ENCODE results near the gene HK2. TPM values are rescaled to one million over a fixed set of nuclear protein-coding genes. Genes with fewer than 3 reads are reported as not detected.
"Not testable (repeated sequence)": the region's sequence is repeated elsewhere in the genome, so short reads cannot be mapped to it uniquely, and the experiment has no call there.

Gene HK2
- total RNA-seq, 2 donors from 2014 or later: 6.9 to 13.4 TPM

DNA sequence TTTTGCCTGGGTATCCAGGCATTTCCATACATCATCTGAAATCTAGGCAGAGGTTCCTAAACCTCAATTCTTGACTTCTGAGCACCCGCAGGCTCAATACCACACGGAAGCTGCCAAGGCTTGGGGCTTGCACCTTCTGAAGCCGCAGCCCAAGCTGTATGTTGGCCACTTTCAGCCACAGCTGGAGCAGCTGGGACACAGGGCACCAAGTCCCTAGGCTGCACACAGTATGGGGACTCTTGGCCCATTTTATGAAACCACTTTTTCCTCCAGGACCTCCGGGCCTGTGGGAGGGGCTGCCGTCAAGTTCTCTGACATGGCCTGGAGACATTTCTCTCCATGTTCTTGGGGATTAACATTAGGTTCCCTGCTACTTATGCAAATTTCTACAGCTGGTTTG is 72.5 kb downstream of the HK2 start:
- no peak for DNase-seq (ENCODE audit: low spot score)
- no peaks in the 10 kb centered on the region for H3K4me1 ChIP-seq (ENCODE audit: control insufficient read depth in 1 of 2, low read depth in 2 of 2)
- no peak overlapping the region for H3K4me3 ChIP-seq
- H3K36me3 ChIP-seq: no peaks in the 10 kb centered on the region
- H3K27ac ChIP-seq: no peak overlapping the region
- ATAC-seq (ENCODE audit: insufficient number of reproducible peaks, low FRiP score, low read depth): no peak
- no peaks in the 10 kb centered on the region for H3K9me3 ChIP-seq
- TF ChIP-seq, protein P1, sequence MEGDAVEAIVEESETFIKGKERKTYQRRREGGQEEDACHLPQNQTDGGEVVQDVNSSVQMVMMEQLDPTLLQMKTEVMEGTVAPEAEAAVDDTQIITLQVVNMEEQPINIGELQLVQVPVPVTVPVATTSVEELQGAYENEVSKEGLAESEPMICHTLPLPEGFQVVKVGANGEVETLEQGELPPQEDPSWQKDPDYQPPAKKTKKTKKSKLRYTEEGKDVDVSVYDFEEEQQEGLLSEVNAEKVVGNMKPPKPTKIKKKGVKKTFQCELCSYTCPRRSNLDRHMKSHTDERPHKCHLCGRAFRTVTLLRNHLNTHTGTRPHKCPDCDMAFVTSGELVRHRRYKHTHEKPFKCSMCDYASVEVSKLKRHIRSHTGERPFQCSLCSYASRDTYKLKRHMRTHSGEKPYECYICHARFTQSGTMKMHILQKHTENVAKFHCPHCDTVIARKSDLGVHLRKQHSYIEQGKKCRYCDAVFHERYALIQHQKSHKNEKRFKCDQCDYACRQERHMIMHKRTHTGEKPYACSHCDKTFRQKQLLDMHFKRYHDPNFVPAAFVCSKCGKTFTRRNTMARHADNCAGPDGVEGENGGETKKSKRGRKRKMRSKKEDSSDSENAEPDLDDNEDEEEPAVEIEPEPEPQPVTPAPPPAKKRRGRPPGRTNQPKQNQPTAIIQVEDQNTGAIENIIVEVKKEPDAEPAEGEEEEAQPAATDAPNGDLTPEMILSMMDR (IDR thresholded peaks at IDR 0.05): no peak
- no peaks in the 10 kb centered on the region for H3K27me3 ChIP-seq (replicated peaks; ENCODE audit: insufficient read depth)

DNA sequence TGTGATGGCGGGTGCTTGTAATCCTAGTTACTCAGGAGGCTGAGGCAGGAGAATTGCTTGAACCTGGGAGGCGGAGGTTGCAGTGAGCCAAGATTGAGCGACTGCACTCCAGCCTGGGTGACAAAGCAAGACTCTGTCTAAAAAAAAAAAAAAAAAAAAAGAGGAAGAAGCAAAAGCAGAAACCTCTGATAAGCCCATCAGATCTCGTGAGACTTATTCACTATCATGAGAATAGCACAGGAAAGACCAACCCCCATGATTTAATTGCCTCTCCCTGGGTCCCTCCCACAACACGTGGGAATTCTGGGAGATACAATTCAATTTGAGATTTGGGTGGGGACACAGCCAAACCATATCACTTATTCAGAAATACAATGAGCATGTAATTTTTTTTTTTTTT is 73.6 kb downstream of the HK2 start:
- not testable (repeated sequence) for H3K27ac ChIP-seq; H3K4me1 ChIP-seq (ENCODE audit: control insufficient read depth in 1 of 2, low read depth in 2 of 2); DNase-seq (ENCODE audit: low spot score); H3K4me3 ChIP-seq; H3K36me3 ChIP-seq; H3K27me3 ChIP-seq (replicated peaks; ENCODE audit: insufficient read depth); H3K9me3 ChIP-seq; ATAC-seq (ENCODE audit: insufficient number of reproducible peaks, low FRiP score, low read depth)

DNA sequence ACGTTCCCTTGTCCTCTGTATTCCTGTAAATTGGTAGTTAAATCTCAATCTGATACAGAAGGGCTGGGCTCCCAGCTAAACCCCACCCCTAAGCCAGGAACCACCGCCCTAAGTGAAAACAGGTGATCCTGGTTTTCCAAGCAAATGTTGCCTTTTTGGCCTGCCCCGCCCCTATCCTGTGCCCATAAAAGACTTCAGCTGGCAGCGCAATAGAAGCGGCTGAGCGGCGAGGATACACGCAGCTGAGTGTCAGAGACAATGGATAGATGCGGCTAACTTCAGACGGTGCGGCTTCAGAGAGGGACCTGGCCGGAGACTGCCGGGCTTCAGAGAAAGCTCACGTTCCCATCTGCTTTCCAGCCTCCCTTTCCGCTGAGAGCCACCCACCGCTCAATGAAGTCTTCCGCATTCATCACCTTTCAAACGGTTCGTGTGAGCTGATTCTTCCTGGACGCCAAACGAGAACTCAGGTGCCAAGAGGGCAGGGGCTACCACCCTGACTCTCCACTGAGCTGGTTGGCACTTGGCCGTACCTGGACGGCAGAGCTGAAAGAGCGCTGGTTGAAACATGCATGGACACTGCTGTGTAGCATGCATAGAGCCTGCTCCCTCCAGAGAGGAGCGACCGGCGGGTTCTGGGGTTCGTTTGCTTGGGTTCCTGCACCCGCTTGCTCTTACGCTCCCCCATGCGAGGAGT is 75.0 kb downstream of the HK2 start:
- Histone ChIP-seq H3K4me3 (no peak overlapping the region), H3K9me3 (no peaks in the 10 kb centered on the region), H3K4me1 (ENCODE audit: control insufficient read depth in 1 of 2, low read depth in 2 of 2) (no peaks in the 10 kb centered on the region), H3K27me3 (replicated peaks; ENCODE audit: insufficient read depth) (no peaks in the 10 kb centered on the region), H3K27ac (no peak overlapping the region), H3K36me3 (no peaks in the 10 kb centered on the region)
- ATAC-seq (ENCODE audit: insufficient number of reproducible peaks, low FRiP score, low read depth) (no peak), DNase-seq (ENCODE audit: low spot score) (no peak)
- TF ChIP-seq, protein P1 (IDR thresholded peaks at IDR 0.05): no peak

DNA sequence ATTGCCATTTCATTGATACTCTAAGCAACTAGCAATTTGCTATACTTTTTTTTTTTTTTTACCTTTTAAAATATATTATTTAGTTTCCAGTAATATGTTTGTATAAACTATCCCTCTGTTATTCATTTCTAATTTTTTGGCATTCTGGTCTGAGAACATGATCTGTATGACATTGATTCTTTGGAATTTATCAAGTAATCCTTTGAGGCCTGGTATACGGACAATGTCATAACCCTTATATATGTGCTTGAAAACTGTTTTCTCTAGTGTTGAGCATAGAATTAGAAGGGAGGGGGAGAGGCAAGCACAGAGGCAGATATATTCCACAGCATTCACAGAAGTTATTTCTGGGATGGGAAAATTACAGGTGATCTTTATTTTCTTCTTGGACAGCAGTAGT is 76.3 kb downstream of the HK2 start:
- no peak overlapping the region for H3K27ac ChIP-seq
- ATAC-seq (ENCODE audit: insufficient number of reproducible peaks, low FRiP score, low read depth) (no peak), DNase-seq (ENCODE audit: low spot score) (no peak)
- H3K4me3 ChIP-seq: no peak overlapping the region
- H3K4me1 ChIP-seq (ENCODE audit: control insufficient read depth in 1 of 2, low read depth in 2 of 2): no peaks in the 10 kb centered on the region
- no peaks in the 10 kb centered on the region for H3K9me3 ChIP-seq
- TF ChIP-seq, protein P1 (IDR thresholded peaks at IDR 0.05): no peak
- no peaks in the 10 kb centered on the region for H3K27me3 ChIP-seq (replicated peaks; ENCODE audit: insufficient read depth)
- no peaks in the 10 kb centered on the region for H3K36me3 ChIP-seq

DNA sequence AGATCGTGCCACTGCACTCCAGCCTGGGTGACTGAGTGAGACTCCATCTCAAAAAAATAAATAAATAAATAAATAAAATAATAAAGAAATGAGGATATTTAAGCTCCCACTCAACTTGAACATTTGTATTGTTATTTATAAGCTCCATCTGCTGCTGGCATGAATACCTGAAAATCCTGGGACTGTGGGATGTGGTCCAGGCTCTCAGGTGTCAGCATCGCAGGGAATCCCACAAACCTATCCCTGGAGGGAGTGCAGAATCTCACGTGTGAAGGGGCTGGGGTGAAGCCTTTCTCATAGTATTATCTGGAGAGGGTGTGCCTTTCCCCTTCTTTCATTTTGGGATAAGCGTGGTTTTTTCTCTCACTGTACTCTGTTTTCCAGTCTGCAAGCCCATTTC is 77.1 kb downstream of the HK2 start:
- ATAC-seq (ENCODE audit: insufficient number of reproducible peaks, low FRiP score, low read depth): no peak

More for the DNA sequence above, 77.1 kb downstream of the HK2 start:
- Histone ChIP-seq H3K27ac (no peak overlapping the region), H3K27me3 (replicated peaks; ENCODE audit: insufficient read depth) (no peaks in the 10 kb centered on the region), H3K9me3 (no peaks in the 10 kb centered on the region), H3K4me1 (ENCODE audit: control insufficient read depth in 1 of 2, low read depth in 2 of 2) (no peaks in the 10 kb centered on the region), H3K36me3 (no peaks in the 10 kb centered on the region), H3K4me3 (no peak overlapping the region)
- TF ChIP-seq, protein P1 (IDR thresholded peaks at IDR 0.05): no peak
- DNase-seq (ENCODE audit: low spot score): no peak
